Measurements from ENCODE around the gene KRTAP6-3. TPM values are rescaled to one million over a fixed set of nuclear protein-coding genes. Genes with fewer than 3 reads are reported as not detected.

Gene KRTAP6-3
- total and polyA plus RNA-seq, 7 donors = not detected

- no peaks in the 10 kb centered on the region for H3K36me3 ChIP-seq
Measured at GRCh38 chr21:30620080-30620479, 27.8 kb downstream of the KRTAP6-3 start.

GRCh38 chr21:30620522-30620921 lies 28.3 kb downstream of the KRTAP6-3 start, which contains the start of gene KRTAP20-4:
Gene KRTAP20-4 (plus strand): TSS chr21:30620627.
- no peak within 1 kb of the TSS for H3K4me3 ChIP-seq
- TF ChIP-seq CTCF (IDR thresholded peaks at IDR 0.05) (no peak), EP300 (IDR thresholded peaks at IDR 0.05) (no peak), POLR2A (IDR thresholded peaks at IDR 0.05) (no peak), POLR2AphosphoS5 (IDR thresholded peaks at IDR 0.05) (no peak)
- no peaks in the 10 kb centered on the region for H3K4me1 ChIP-seq
- H3K27ac ChIP-seq = no peak within 1 kb of the TSS
- DNase-seq = no peak
- 81 to 89% methylated on average over 3 of the region's 3 CpGs for WGBS, 2 donors
- intact Hi-C loops (cut with DNase I) = no loop called here
- no peaks in the 10 kb centered on the region for H3K9me3 ChIP-seq
- no peaks in the 10 kb centered on the region for H3K27me3 ChIP-seq
- no peaks in the 10 kb centered on the region for H3K36me3 ChIP-seq

More at GRCh38 chr21:30620080-30620479, 27.8 kb downstream of the KRTAP6-3 start:
- no peak for DNase-seq
- Histone ChIP-seq H3K4me3 (no peak overlapping the region), H3K4me1 (no peaks in the 10 kb centered on the region), H3K27me3 (no peaks in the 10 kb centered on the region), H3K27ac (no peak overlapping the region), H3K9me3 (no peaks in the 10 kb centered on the region)
- intact Hi-C loops (cut with DNase I) = no loop called here
- TF ChIP-seq POLR2AphosphoS5 (IDR thresholded peaks at IDR 0.05) = no peak
- no peak for TF ChIP-seq POLR2A (IDR thresholded peaks at IDR 0.05)
- no peak for TF ChIP-seq CTCF (IDR thresholded peaks at IDR 0.05)
- TF ChIP-seq EP300 (IDR thresholded peaks at IDR 0.05) = no peak

GRCh38 chr21:30623362-30623761 lies 31.1 kb downstream of the KRTAP6-3 start:
- WGBS, 2 donors = 85 to 94% methylated on average over 3 of the region's 3 CpGs
- H3K36me3 ChIP-seq = no peaks in the 10 kb centered on the region
- H3K4me3 ChIP-seq = no peak overlapping the region
- H3K27ac ChIP-seq = no peak overlapping the region
- no peaks in the 10 kb centered on the region for H3K4me1 ChIP-seq
- TF ChIP-seq POLR2AphosphoS5 (IDR thresholded peaks at IDR 0.05) (no peak), POLR2A (IDR thresholded peaks at IDR 0.05) (no peak), EP300 (IDR thresholded peaks at IDR 0.05) (no peak), CTCF (IDR thresholded peaks at IDR 0.05) (no peak)
- intact Hi-C loops (cut with DNase I) = no loop called here
- no peak for DNase-seq
- no peaks in the 10 kb centered on the region for H3K27me3 ChIP-seq
- no peaks in the 10 kb centered on the region for H3K9me3 ChIP-seq

GRCh38 chr21:30625449-30626165 lies 33.4 kb downstream of the KRTAP6-3 start:
- DNase-seq = no peak
- WGBS, 2 donors = 66 to 72% methylated on average over 4 of the region's 4 CpGs
- H3K27ac ChIP-seq = no peak overlapping the region
- H3K4me1 ChIP-seq = no peaks in the 10 kb centered on the region
- TF ChIP-seq POLR2AphosphoS5 (IDR thresholded peaks at IDR 0.05) (no peak), EP300 (IDR thresholded peaks at IDR 0.05) (no peak), POLR2A (IDR thresholded peaks at IDR 0.05) (no peak), CTCF (IDR thresholded peaks at IDR 0.05) (no peak)
- no peak overlapping the region for H3K4me3 ChIP-seq
- intact Hi-C loops (cut with DNase I) = no loop called here
- H3K9me3 ChIP-seq = no peaks in the 10 kb centered on the region
- H3K36me3 ChIP-seq = no peaks in the 10 kb centered on the region
- H3K27me3 ChIP-seq = no peaks in the 10 kb centered on the region

GRCh38 chr21:30628109-30628508 lies 35.9 kb downstream of the KRTAP6-3 start:
- intact Hi-C loops (cut with DNase I) = no loop called here
- no peak for DNase-seq
- no peak for TF ChIP-seq POLR2AphosphoS5 (IDR thresholded peaks at IDR 0.05)
- TF ChIP-seq POLR2A (IDR thresholded peaks at IDR 0.05) = no peak
- TF ChIP-seq CTCF (IDR thresholded peaks at IDR 0.05) = no peak
- no peak for TF ChIP-seq EP300 (IDR thresholded peaks at IDR 0.05)

More at GRCh38 chr21:30628109-30628508, 35.9 kb downstream of the KRTAP6-3 start:
- H3K4me1 ChIP-seq = no peaks in the 10 kb centered on the region
- H3K27me3 ChIP-seq = no peaks in the 10 kb centered on the region
- H3K9me3 ChIP-seq = no peaks in the 10 kb centered on the region
- 78 to 88% methylated on average over 4 of the region's 4 CpGs for WGBS, 2 donors
- H3K36me3 ChIP-seq = no peaks in the 10 kb centered on the region
- no peak overlapping the region for H3K4me3 ChIP-seq
- no peak overlapping the region for H3K27ac ChIP-seq

Data from sigmoid colon (tissue), 7 donors.